H1 (cell line): ENCODE results near the gene OSBP2. TPM values are rescaled to one million over a fixed set of nuclear protein-coding genes. Genes with fewer than 3 reads are reported as not detected.

Experiments
- CTCF ChIA-PET: fragments of 300-600 bp; sonication (Branson Sonifier 250); formaldehyde crosslinking; loops from one replicate; lab custom pipeline; 2021; ENCODE audit not compliant: partially characterized antibody; lab: Charles Lee
- POLR2A ChIA-PET: fragments of 300-600 bp; sonication (Branson Sonifier 250); formaldehyde crosslinking; loops from one replicate; lab custom pipeline; 2021; ENCODE audit warnings: inconsistent platforms; ENCODE audit not compliant: partially characterized antibody; lab: Charles Lee
- DNase-seq, 2 experiments: peaks; one replicate each; pipeline versions ENCODE4 v3.0.0 to v3.0.0-alpha.2; 2010 to 2022; ENCODE audit warnings: low spot score in 2 of 2, low read depth in 1 of 2, mixed read lengths in 1 of 2
- FAIRE-seq: peaks from 2 replicates; lab custom pipeline; 2011; peaks lifted over from hg19 to GRCh38; lab: Jason Lieb, UNC
- H2AFZ ChIP-seq: 2 replicates; pipeline ENCODE4 v1.8.1; 2012; ENCODE audit warnings: low read length, inconsistent platforms
- H2AK5ac ChIP-seq: 2 replicates; pipeline ENCODE4 v1.6.1; 2013; ENCODE audit warnings: low read depth, low read length
- H2BK120ac ChIP-seq: replicated peaks from 2 replicates; pipeline ENCODE3; 2013; ENCODE audit warnings: low read depth, low read length, inconsistent platforms
- H2BK12ac ChIP-seq: 2 replicates; pipeline ENCODE4 v1.6.1; 2013; ENCODE audit warnings: low read depth, low read length
- H2BK15ac ChIP-seq: 2 replicates; pipeline ENCODE4 v1.6.1; 2013; ENCODE audit warnings: low read length
- H2BK20ac ChIP-seq: 2 replicates; pipeline ENCODE4 v1.6.1; 2013; ENCODE audit warnings: low read length
- H2BK5ac ChIP-seq: 2 replicates; pipeline ENCODE4 v1.6.1; 2013; ENCODE audit warnings: low read depth, low read length
- H3K14ac ChIP-seq: 2 replicates; pipeline ENCODE4 v1.6.1; 2013; ENCODE audit warnings: inconsistent platforms; ENCODE audit not compliant: insufficient read length
- H3K18ac ChIP-seq: 2 replicates; pipeline ENCODE4 v1.6.1; 2013; ENCODE audit warnings: low read length; ENCODE audit errors: extremely low read depth
- H3K23ac ChIP-seq: 2 replicates; pipeline ENCODE4 v1.6.1; 2013; ENCODE audit warnings: inconsistent platforms; ENCODE audit not compliant: insufficient read length
- H3K23me2 ChIP-seq: 2 replicates; pipeline ENCODE4 v1.6.1; 2013; ENCODE audit warnings: low read depth, low read length
- H3K27ac ChIP-seq: 2 replicates; pipeline ENCODE4 v1.6.1; 2011; ENCODE audit warnings: low read depth, low read length, inconsistent platforms
- H3K27me3 ChIP-seq, 4 experiments: replicated peaks in 1 of 4; 1 replicate in 1 of 4; 2 replicates in 3 of 4; pipeline versions ENCODE4 v1.6.1 to v1.8.1; 2011 to 2013; ENCODE audit warnings: low read length in 3 of 4, mild to moderate bottlenecking in 3 of 4, inconsistent platforms in 2 of 4, mixed read lengths in 2 of 4, moderate library complexity in 1 of 4; ENCODE audit not compliant: control insufficient read depth in 3 of 4, insufficient read depth in 3 of 4; ENCODE audit errors: extremely low read depth in 1 of 4
- H3K36me3 ChIP-seq, 4 experiments: 2 replicates each; pipeline versions ENCODE4 v1.6.1 to v1.8.1; 2011 to 2013; ENCODE audit warnings: mild to moderate bottlenecking in 4 of 4, low read length in 3 of 4, moderate library complexity in 2 of 4, control low read depth in 1 of 4, inconsistent platforms in 1 of 4; ENCODE audit not compliant: insufficient read depth in 4 of 4, control insufficient read depth in 2 of 4
- H3K4ac ChIP-seq: replicated peaks from 2 replicates; pipeline ENCODE3; 2013; ENCODE audit warnings: low read length, low read depth, mixed read lengths, inconsistent platforms; ENCODE audit not compliant: insufficient read length
- H3K4me1 ChIP-seq, 4 experiments: replicated peaks in 1 of 4; 1 replicate in 1 of 4; 2 replicates in 3 of 4; pipeline versions ENCODE4 v1.6.1 to v1.8.1; 2011 to 2013; ENCODE audit warnings: low read length in 3 of 4, inconsistent platforms in 2 of 4, mixed read lengths in 1 of 4; ENCODE audit not compliant: insufficient read depth in 4 of 4, control insufficient read depth in 3 of 4
- H3K4me2 ChIP-seq, 2 experiments: 2 replicates each; pipeline versions ENCODE4 v1.6.1 to v1.8.1; 2011 to 2013; ENCODE audit warnings: low read depth in 2 of 2, low read length in 2 of 2, control low read depth in 1 of 2, inconsistent platforms in 1 of 2, mild to moderate bottlenecking in 1 of 2; ENCODE audit not compliant: insufficient read depth in 1 of 2
- H3K4me3 ChIP-seq, 4 experiments: fragments of 200-600, 300-600 bp in 1 of 4; sonication (generic), shearing (Covaris generic), sonication (Bioruptor Twin) in 1 of 4; 2 replicates each; pipeline versions ENCODE4 v1.5.1 to v1.8.1; 2011 to 2016; ENCODE audit warnings: low read length in 4 of 4, low read depth in 3 of 4, control low read depth in 2 of 4, inconsistent platforms in 2 of 4, mild to moderate bottlenecking in 2 of 4, mixed read lengths in 1 of 4, moderate library complexity in 1 of 4; ENCODE audit not compliant: insufficient read depth in 2 of 4; ENCODE audit errors: extremely low read depth in 1 of 4
- H3K56ac ChIP-seq: replicated peaks from 2 replicates; pipeline ENCODE3; 2013; ENCODE audit warnings: low read depth, mild to moderate bottlenecking, mixed read lengths, low read length, inconsistent platforms; ENCODE audit not compliant: insufficient read length
- H3K79me1 ChIP-seq: 2 replicates; pipeline ENCODE4 v1.6.1; 2013; ENCODE audit warnings: low read depth, low read length, control low read depth
- H3K79me2 ChIP-seq, 2 experiments: 2 replicates each; pipeline versions ENCODE4 v1.6.1 to v1.8.1; 2012 to 2013; ENCODE audit warnings: low read length in 2 of 2, mild to moderate bottlenecking in 2 of 2, inconsistent platforms in 1 of 2; ENCODE audit not compliant: insufficient read depth in 2 of 2, control insufficient read depth in 1 of 2
- H3K9ac ChIP-seq, 4 experiments: replicated peaks in 1 of 4; 1 replicate in 1 of 4; 2 replicates in 3 of 4; pipeline versions ENCODE4 v1.6.1 to v1.8.1; 2011 to 2013; ENCODE audit warnings: low read depth in 3 of 4, low read length in 3 of 4, control low read depth in 2 of 4, mild to moderate bottlenecking in 2 of 4, moderate library complexity in 2 of 4, inconsistent platforms in 1 of 4; ENCODE audit errors: extremely low read depth in 1 of 4
- H3K9me3 ChIP-seq, 2 experiments: 2 replicates each; pipeline versions ENCODE4 v1.6.1 to v1.8.1; 2012 to 2013; ENCODE audit warnings: mild to moderate bottlenecking in 2 of 2, moderate library complexity in 2 of 2, control low read depth in 1 of 2, inconsistent platforms in 1 of 2, low read depth in 1 of 2, low read length in 1 of 2, mixed read lengths in 1 of 2; ENCODE audit not compliant: insufficient read depth in 2 of 2
- H4K20me1 ChIP-seq, 2 experiments: replicated peaks in 1 of 2; 2 replicates each; pipeline versions ENCODE3 to v1.8.1; 2011 to 2013; ENCODE audit warnings: inconsistent platforms in 2 of 2, low read length in 2 of 2, mild to moderate bottlenecking in 1 of 2; ENCODE audit not compliant: insufficient read depth in 2 of 2, control insufficient read depth in 1 of 2
- H4K5ac ChIP-seq: 2 replicates; pipeline ENCODE4 v1.6.1; 2013; ENCODE audit warnings: low read length, low read depth, mixed read lengths, inconsistent platforms; ENCODE audit not compliant: insufficient read length
- H4K8ac ChIP-seq: 2 replicates; pipeline ENCODE4 v1.8.0; 2013; ENCODE audit warnings: mild to moderate bottlenecking, moderate library complexity, low read length, inconsistent platforms; ENCODE audit not compliant: insufficient read depth; ENCODE audit errors: extremely low read depth
- H4K91ac ChIP-seq: replicated peaks from 2 replicates; pipeline ENCODE3; 2013; ENCODE audit warnings: low read length, mixed read lengths, inconsistent platforms; ENCODE audit not compliant: insufficient read length
- BACH1 ChIP-seq: IDR thresholded peaks from 2 replicates; pipeline ENCODE4 v1.6.1; 2012; ENCODE audit warnings: low read length, improper control_type of control experiment
- BCL11A ChIP-seq, 2 experiments: IDR thresholded peaks; one replicate each; pipeline ENCODE4 v1.6.1; 2011; ENCODE audit warnings: low read depth in 2 of 2, low read length in 2 of 2, mild to moderate bottlenecking in 2 of 2
- CHD2 ChIP-seq: IDR thresholded peaks from 2 replicates; pipeline ENCODE4 v1.6.1; 2012; ENCODE audit warnings: low read length, improper control_type of control experiment
- CTBP2 ChIP-seq: IDR thresholded peaks from 2 replicates; pipeline ENCODE4 v1.7.0; 2011; ENCODE audit warnings: borderline replicate concordance, mild to moderate bottlenecking, moderate library complexity, mixed read lengths, low read length; ENCODE audit not compliant: insufficient read depth, insufficient read length
- NRF1 ChIP-seq: IDR thresholded peaks from 2 replicates; pipeline ENCODE4 v1.6.1; 2011; ENCODE audit warnings: mild to moderate bottlenecking, low read depth, low read length, improper control_type of control experiment
- POU5F1 ChIP-seq: IDR thresholded peaks from 2 replicates; pipeline ENCODE4 v1.6.1; 2011; ENCODE audit warnings: low read depth, mild to moderate bottlenecking, low read length, moderate library complexity
- RAD21 ChIP-seq, 2 experiments: IDR thresholded peaks in 1 of 2; conservative IDR thresholded peaks in 1 of 2; 2 replicates each; pipeline ENCODE4 v1.6.1; 2011; ENCODE audit warnings: low read depth in 2 of 2, low read length in 2 of 2, improper control_type of control experiment in 1 of 2, inconsistent platforms in 1 of 2, mild to moderate bottlenecking in 1 of 2, moderate library complexity in 1 of 2
- RNF2 ChIP-seq: fragments of 200-900, 300-1000 bp; sonication (generic); IDR thresholded peaks from 2 replicates; pipeline ENCODE4 v1.7.1; 2016; ENCODE audit warnings: borderline replicate concordance, low read depth, mild to moderate bottlenecking, antibody characterized with exemption, low read length; ENCODE audit not compliant: poor library complexity, severe bottlenecking; ENCODE audit errors: missing control alignments
- TAF1 ChIP-seq: IDR thresholded peaks from 2 replicates; pipeline ENCODE4 v1.6.1; 2011; ENCODE audit warnings: mild to moderate bottlenecking, low read depth, low read length
- TEAD4 ChIP-seq: IDR thresholded peaks from 2 replicates; pipeline ENCODE4 v1.6.1; 2012; ENCODE audit warnings: low read depth, low read length, inconsistent platforms, mixed read lengths
- WGBS, 2 experiments: shearing (Covaris generic) in 1 of 2; methylation state at CpG; one replicate each; pipeline versions ENCODE4 v1.1.6 to v1.1.7; 2013 to 2015; ENCODE audit warnings: low lambda C conversion rate in 2 of 2, mixed read lengths in 2 of 2, inconsistent platforms in 1 of 2, low coverage in 1 of 2, missing lambda C conversion rate in 1 of 2; ENCODE audit not compliant: insufficient replicate concordance in 2 of 2, insufficient coverage in 1 of 2, insufficient read length in 1 of 2; ENCODE audit errors: extremely low coverage in 1 of 2, missing lambda C conversion rate in 1 of 2; 5-methylcytosine and 5-hydroxymethylcytosine counted together
- polyA plus RNA-seq, 7 experiments: library from polyadenylated mRNA; depleted of rRNA in 3 of 7; stranded (reverse) in 5 of 7; unstranded in 2 of 7; fragments of >200 nt in 5 of 7; fragments of 200-250 nt in 2 of 7; gene quantifications; 1 replicate in 5 of 7; 2 replicates in 1 of 7; 4 replicates in 1 of 7; pipeline versions ENCODE4 v1.2.1 to v1.2.3, GENCODE V29; 2011 to 2013; ENCODE audit warnings: missing spikeins in 2 of 7, mixed read lengths in 2 of 7
- total RNA-seq: library from RNA; stranded (reverse); fragmentation: NEBNext Ultra II Directional; extraction: Animal tissue kit (Norgen Biotek cat#: 25700); gene quantifications from 2 replicates; pipeline ENCODE4 v1.2.1, GENCODE V29; 2021

Gene OSBP2
- total and polyA plus RNA-seq, 2 of the 8 experiments (the other 6 are each of a cell fraction or from before 2014, with no cell fraction given) = 3.4 to 3.7 TPM

GRCh38 chr22:30870451-30871345, 176.0 kb downstream of the OSBP2 start:
- H2AFZ ChIP-seq = no peak overlapping the region
- no peak overlapping the region for H2BK120ac ChIP-seq
- no peaks in the 10 kb centered on the region for H3K23me2 ChIP-seq
- peaks cover 0 to 1% of the 10 kb centered on the region in 2 experiments for H4K20me1 ChIP-seq
- H3K36me3 ChIP-seq = no peaks in the 10 kb centered on the region
- H3K18ac ChIP-seq = no peak overlapping the region
- no peak overlapping the region for H3K14ac ChIP-seq
- CTCF ChIA-PET = interaction anchor here (0.5 to 10.8 kb wide), 6 partner anchors 10 to 258 kb away, joined by 3 to 73 read pairs (median 3); no protein-coding TSS in a partner anchor
- no peak overlapping the region for H3K9ac ChIP-seq
- no peak overlapping the region for H3K4me3 ChIP-seq
- no peaks in the 10 kb centered on the region for H3K79me1 ChIP-seq
- H3K4me2 ChIP-seq = no peak overlapping the region
- POLR2A ChIA-PET = no interaction called here
- no peak overlapping the region for H3K4ac ChIP-seq
- H2BK20ac ChIP-seq = no peak overlapping the region
- DNase-seq (no peak), FAIRE-seq (no peak)
- H2BK12ac ChIP-seq = no peak overlapping the region
- H4K5ac ChIP-seq = no peak overlapping the region
- H3K23ac ChIP-seq = no peak overlapping the region
- H3K27me3 ChIP-seq = no peaks in the 10 kb centered on the region
- H2BK5ac ChIP-seq = no peak overlapping the region; the same call in 1 of the 2 replicates
- 92% methylated on average over 35 of the region's 36 CpGs; no CpG with 5 or more reads in 1 of the 2 experiments for WGBS, 2 experiments
- H4K91ac ChIP-seq = no peak overlapping the region
- no peaks in the 10 kb centered on the region for H3K9me3 ChIP-seq
- no peak overlapping the region for H3K56ac ChIP-seq
- no peak overlapping the region for H2BK15ac ChIP-seq
- no peaks in the 10 kb centered on the region for H3K79me2 ChIP-seq
- H3K27ac ChIP-seq = no peak overlapping the region
- H4K8ac ChIP-seq = no peak overlapping the region
- TF ChIP-seq POU5F1 = no peak
- TF ChIP-seq TEAD4 = no peak
- TF ChIP-seq CHD2 = no peak
- TF ChIP-seq RNF2 = no peak
- TF ChIP-seq BACH1 = no peak
- no peak for TF ChIP-seq NRF1
- TF ChIP-seq TAF1 = no peak
- no peak for TF ChIP-seq RAD21 (IDR thresholded peaks at IDR 0.05 in 1 of 2, conservative IDR thresholded peaks at IDR 0.05 in 1 of 2; ENCODE audit: low read depth in 2 of 2, low read length in 2 of 2)
- no peak for TF ChIP-seq BCL11A (IDR thresholded peaks at IDR 0.05; ENCODE audit: low read depth in 2 of 2, low read length in 2 of 2)
- no peak for TF ChIP-seq CTBP2
- peaks cover 0 to 2% (median 0%) of the 10 kb centered on the region in 4 experiments; a peak in 1 of 7 replicates for H3K4me1 ChIP-seq
- H2AK5ac ChIP-seq = no peak overlapping the region
